GM03348 (cell line): Measurements from ENCODE around the gene SOX10.
A peak's percentile ranks its signal among the peaks of the same experiment; 100 is the strongest.

ENCODE experiments used
- DNase-seq: peaks from one replicate; pipeline ENCODE4 v3.0.0; 2012; ENCODE audit warnings: low spot score

Gene SOX10

DNA sequence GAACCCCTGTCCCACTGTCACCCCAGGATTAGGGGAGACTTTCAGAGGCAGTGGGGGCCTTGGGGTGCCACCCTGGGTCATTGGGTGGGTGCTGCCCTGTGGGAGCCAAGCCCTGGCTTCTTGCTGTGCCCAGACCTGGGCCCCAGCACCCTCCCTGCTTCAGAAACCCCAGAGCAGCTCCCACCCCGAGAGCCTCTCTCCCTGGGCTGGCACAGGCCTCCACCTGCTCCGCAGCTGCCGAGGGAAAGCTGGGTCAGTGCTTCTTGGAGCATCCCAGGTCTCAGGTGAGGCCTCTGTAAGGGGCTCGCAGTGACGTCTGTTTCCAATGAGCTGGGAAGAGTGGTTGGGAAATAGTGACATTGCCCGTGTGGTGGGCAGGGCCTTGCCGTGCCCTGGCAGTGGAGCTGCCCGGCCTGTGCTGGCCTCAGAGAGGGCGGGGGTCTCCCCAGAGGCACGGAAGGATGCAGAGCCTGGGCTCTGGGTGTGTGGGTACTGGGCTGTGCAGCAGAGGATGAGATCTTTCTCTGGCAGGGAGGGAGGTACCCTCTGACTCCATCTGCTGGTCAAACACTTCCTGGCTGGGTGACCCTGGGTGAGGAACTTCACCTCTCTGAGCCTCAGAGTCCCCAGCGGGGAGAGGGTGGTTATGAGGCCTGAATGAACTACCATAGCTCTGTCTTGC, 53.9 kb downstream of the SOX10 start:
- DNase-seq = peak; percentile 77

DNA sequence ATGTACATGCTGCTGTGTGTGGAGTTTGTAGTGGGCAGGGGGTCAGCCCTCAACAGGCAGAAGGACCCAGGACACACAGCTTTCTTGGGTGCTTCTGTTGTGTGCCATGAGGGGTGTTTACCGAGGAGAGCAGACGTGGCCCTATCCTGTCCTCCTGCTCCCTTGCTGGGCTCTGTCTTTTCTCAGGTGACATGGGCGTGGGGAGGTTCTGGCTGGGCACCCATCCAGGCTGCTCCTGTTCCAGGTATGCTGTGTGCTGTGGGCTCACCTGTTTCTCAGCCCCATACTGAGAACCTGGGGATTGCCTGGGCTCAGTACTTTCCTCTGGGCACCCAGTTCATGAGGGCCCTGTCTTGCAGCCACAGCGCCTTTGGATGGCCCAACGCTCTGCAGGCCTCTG, 55.0 kb downstream of the SOX10 start:
- no peak for DNase-seq

DNA sequence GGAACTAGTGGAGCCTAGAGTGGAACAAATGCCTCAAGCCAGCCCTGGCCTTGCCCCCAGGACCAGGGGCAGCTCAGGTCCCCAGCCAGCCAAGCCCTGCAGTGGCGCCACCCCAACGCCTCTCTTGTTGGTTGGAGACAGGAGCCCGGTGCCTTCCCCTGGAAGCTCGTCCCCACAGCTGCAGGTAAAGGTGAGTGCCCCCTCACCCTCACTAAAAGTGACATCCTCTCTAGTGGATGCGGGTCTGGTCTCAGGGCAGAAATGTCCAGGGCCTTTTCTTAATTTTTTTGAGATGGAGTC, 56.8 kb downstream of the SOX10 start:
- no peak for DNase-seq

DNA sequence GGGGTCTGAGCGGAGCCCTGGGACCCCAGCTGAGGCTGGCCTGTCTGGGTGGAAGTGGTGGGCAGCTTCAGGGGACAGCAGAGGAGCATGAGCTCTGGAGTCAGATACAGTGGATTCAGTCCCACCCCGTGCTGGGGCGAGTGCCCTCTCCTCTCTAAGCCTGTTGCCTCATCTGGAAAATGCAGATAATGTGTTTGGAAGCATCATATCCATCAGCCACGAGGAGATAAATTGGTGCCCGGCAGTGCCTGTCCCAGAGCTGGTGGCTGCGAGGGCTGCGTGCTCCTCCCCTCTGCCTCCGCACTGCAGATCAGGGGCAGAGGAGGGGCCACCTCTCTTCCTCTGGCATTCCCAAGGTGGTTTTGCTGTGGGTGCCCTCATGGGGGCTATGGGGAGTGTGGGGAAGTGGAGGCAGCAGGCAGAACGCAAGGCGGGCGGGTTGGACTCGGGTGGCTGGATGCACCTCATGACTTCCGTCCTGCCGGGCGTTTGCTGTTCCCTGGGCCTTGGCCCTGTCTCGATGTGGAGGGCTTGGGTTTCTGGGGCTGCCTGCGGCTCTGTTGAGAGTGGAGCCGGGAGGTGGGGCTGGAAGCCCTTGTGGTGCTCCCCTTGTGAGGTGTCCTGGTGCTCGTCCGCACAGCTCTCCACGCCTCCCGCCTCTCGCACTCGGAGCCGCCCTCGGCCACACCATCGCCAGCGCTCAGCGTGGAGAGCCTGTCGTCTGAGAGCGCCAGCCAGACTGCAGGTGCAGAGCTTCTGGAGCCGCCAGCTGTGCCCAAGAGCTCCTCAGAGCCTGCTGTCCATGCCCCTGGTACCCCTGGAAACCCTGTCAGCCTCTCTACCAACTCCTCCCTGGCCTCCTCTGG, 57.4 kb downstream of the SOX10 start:
- no peak for DNase-seq

DNA sequence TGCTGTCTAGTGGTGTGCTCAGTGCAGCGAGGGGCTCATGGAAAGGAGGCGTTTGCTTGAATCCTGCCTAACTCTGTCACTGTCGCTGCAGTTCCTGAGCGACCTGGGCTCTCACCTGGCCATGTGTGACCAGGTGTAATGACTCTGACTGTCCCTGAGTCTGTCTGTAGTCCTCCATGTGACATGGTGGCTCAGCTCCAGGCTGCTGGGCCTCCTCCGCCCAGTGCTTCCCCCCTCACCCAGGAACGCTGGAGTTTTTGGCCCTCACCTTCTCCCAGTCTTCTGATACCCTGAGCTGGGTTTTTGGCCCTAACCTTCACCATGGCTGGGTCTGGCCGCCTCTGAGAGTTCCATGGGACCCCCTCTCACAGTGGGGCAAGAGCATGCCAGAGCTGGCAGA, 58.0 kb downstream of the SOX10 start:
- DNase-seq = no peak

- DNase-seq = no peak
Observed at GRCh38 chr22:37925767-37926166, 58.6 kb downstream of the SOX10 start.

DNA sequence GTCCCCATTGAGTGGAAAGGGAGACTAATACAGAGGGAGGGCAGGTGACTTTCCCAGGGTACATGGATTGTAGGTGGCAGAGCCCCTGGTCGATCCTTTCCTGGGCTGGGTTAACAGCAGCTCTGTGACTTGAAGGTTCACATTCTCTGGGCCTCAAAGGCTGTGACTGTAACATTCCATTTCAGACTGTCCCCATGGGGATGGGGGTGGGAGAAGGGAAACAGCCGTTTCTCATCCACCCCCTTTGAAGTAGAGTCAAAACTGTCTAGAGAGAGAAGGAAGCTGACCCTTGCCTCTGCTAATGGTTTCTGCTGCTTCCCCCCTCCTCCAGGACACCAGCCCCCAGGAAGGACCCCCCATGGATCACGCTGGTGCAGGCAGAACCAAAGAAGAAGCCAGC, 59.0 kb downstream of the SOX10 start:
- DNase-seq = no peak

DNA sequence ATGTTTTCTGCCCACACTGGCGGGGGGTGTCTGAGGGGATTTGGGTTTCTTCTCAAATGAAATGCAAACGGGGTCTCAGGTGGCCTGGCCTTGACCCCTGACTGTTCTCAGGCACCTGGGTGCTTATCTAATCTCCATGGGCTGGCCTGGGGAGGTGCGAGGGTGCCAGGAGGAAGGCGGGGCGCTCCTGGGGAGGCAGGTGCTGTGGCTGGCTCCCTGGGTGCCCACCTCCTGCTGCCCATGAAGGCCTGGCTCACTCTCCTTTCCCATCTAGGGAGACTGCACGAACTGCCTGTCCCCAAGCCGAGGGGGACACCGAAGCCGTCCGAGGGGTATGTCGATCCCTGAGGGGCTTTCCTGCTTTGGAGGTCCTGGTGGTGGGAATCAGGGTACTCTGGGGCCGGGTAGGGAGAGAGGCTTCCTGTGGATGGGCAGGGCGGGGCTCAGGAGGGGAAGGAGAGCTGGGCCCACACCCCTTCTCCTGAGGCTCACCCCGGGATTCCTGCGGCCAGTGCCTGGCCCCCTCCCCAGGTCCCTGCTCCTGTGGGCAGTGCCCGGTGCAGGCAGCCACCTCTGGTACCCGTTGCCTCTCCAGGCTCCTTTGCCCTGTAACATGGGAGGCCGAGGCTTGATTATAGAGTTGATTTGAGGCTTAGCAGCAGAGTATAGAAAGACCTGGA, 59.8 kb downstream of the SOX10 start:
- DNase-seq = no peak

GRCh38 chr22:37923927-37924326, 60.4 kb downstream of the SOX10 start:
- DNase-seq = no peak
